Measurements from ENCODE around the gene SGSM2. TPM values are rescaled to one million over a fixed set of nuclear protein-coding genes. Genes with fewer than 3 reads are reported as not detected.

SGSM2 gene
- polyA plus RNA-seq, 2 donors = 51.6 to 149 TPM

DNA sequence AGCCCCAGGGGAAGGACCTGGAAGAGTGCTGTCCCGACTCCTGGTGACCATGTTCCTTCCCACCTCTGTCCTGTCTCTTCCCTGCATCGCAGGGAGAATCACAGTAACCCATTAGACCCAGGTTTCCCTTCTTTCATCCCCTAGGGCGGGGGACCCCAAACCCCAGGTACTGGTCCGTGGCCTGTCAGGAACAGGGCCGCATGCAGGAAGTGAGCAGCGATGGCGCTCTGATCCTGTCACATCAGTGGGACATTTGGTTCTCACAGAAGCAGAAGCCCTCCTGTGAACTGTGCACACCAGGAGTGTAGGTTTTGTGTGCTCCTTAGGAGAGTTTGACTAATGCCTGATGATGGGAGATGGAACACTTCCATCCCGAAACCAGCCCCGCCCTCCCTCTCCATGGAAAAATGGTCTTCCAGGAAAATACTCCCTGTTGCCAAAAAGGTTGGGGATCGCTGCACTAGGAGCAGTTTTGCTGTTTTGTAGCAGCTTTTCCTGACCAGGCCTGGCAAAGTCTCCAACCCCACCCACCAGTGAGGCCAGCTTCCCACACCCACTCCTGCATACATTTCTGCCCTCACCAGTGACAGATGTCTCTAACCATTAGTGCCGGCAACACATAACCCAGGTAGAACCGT is 53.0 kb downstream of the SGSM2 start:
- Histone ChIP-seq H3K4me1 (ENCODE audit: control insufficient read depth in 2 of 2, insufficient read depth in 2 of 2, low read length in 1 of 2) (peaks cover 7 to 29% of the 10 kb centered on the region in 2 donors), H3K4me3 (ENCODE audit: low read depth in 1 of 2, low read length in 2 of 2) (no peak overlapping the region), H3K36me3 (ENCODE audit: control insufficient read depth in 2 of 2, insufficient read depth in 2 of 2, low read length in 1 of 2) (peaks cover 0 to 25% of the 10 kb centered on the region in 2 donors), H3K27me3 (ENCODE audit: control insufficient read depth in 1 of 2, insufficient read depth in 2 of 2, low read length in 2 of 2) (no peaks in the 10 kb centered on the region), H3K9me3 (ENCODE audit: control insufficient read depth in 2 of 2, insufficient read depth in 1 of 2, low read depth in 1 of 2, low read length in 1 of 2) (no peaks in the 10 kb centered on the region), H3K27ac (ENCODE audit: low read depth in 2 of 2, low read length in 1 of 2) (peak overlapping the region; percentile 36 to 84)
- 67% methylated on average over 12 of the region's 12 CpGs for WGBS, 2 donors

DNA sequence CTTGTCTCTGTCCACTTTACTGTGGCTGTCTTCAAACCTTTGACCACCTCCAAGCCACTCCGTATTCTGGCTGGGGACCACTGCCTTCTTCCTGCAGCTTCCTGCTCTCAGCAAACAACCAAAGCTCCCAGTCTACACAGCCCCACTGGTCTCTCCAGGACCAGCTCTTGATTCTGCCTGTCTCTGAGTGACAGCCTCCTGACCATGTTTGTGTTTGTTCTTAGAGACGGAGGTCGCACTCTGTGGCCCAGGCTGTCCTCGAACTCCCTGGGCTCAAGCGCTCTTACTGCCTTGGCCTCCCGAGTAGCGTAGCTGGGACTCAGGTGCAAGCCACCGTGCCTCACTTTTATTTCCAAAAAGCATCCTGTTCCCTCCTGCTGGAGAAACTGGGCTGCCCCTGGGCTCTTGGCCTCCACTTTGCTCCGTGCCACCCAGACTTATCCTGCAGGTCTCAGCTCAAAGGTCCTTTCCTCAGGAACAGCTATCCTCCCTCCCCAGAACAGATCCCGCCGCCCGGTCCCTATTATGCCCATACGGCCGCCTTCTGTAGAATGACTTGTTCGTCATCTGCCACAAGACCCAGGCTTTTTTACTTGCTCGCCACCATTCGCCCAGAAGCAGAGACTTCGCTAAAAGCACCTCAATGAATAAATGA is 54.4 kb downstream of the SGSM2 start:
- no peaks in the 10 kb centered on the region for H3K9me3 ChIP-seq (ENCODE audit: control insufficient read depth in 2 of 2, insufficient read depth in 1 of 2, low read depth in 1 of 2, low read length in 1 of 2)
- H3K4me1 ChIP-seq (ENCODE audit: control insufficient read depth in 2 of 2, insufficient read depth in 2 of 2, low read length in 1 of 2) = peaks cover 13 to 37% of the 10 kb centered on the region in 2 donors
- peaks cover 0 to 14% of the 10 kb centered on the region in 2 donors for H3K36me3 ChIP-seq (ENCODE audit: control insufficient read depth in 2 of 2, insufficient read depth in 2 of 2, low read length in 1 of 2)
- 67 to 69% methylated on average over 18 of the region's 18 CpGs for WGBS, 2 donors
- peak overlapping the region in 1 of 2 donors; percentile 13 for H3K4me3 ChIP-seq (ENCODE audit: low read depth in 1 of 2, low read length in 2 of 2)
- peak overlapping the region; percentile 96 to 97 for H3K27ac ChIP-seq (ENCODE audit: low read depth in 2 of 2, low read length in 1 of 2)
- no peaks in the 10 kb centered on the region for H3K27me3 ChIP-seq (ENCODE audit: control insufficient read depth in 1 of 2, insufficient read depth in 2 of 2, low read length in 2 of 2)

DNA sequence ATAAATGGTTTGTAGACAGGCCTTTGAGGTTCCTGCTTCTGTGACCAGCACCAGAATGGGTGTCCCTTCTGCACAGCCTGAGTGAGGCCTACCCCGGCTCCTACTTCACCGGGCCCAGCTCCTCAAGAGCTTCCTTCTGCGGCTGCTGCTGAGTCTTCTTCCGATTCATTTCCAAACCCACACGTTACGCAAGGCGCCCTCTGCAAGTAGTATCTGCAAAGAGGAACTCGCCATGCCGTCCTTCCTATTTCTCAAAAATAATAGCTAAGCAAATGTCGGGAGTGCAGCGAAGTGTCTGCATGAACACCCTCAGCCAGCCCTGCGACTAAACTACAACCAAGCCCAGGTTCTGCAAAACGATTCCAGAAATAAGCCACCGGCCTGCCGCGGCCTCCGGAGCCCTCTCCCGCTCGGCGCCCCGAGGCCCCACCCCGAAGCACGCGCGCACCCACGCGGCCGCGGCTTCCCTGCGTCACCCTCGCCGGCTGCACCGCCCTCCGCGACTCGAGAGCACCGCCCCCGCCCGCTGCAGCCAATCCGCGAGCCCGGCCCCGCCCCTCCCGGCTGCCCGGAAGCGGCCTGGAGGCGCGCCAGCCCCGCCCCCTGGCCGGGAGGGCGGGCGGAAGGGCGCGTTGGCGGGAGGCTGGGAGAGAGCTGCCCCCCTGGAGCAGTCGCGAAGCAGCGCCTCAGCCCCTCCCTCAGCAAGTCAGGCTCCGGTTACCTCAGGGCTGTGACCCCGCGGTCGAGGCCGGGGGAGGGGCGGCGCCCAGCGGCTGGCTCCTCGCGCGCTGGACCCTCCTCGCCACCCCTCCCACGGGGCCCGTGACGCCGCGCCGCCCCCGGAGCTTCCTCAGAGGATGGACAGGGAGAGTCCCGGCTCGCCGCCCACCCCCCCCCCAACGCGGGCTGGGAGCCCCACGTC is 55.2 kb downstream of the SGSM2 start:
- peak overlapping the region; percentile 96 to 100 for H3K27ac ChIP-seq (ENCODE audit: low read depth in 2 of 2, low read length in 1 of 2)
- WGBS, 2 donors = 1% methylated on average over 57 to 83 of the region's 83 CpGs
- H3K36me3 ChIP-seq (ENCODE audit: control insufficient read depth in 2 of 2, insufficient read depth in 2 of 2, low read length in 1 of 2) = peaks cover 0 to 6% of the 10 kb centered on the region in 2 donors
- no peaks in the 10 kb centered on the region for H3K27me3 ChIP-seq (ENCODE audit: control insufficient read depth in 1 of 2, insufficient read depth in 2 of 2, low read length in 2 of 2)
- H3K4me1 ChIP-seq (ENCODE audit: control insufficient read depth in 2 of 2, insufficient read depth in 2 of 2, low read length in 1 of 2) = peaks cover 19 to 36% of the 10 kb centered on the region in 2 donors
- H3K9me3 ChIP-seq (ENCODE audit: control insufficient read depth in 2 of 2, insufficient read depth in 1 of 2, low read depth in 1 of 2, low read length in 1 of 2) = no peaks in the 10 kb centered on the region
- H3K4me3 ChIP-seq (ENCODE audit: low read depth in 1 of 2, low read length in 2 of 2) = peak overlapping the region; percentile 53 to 54

DNA sequence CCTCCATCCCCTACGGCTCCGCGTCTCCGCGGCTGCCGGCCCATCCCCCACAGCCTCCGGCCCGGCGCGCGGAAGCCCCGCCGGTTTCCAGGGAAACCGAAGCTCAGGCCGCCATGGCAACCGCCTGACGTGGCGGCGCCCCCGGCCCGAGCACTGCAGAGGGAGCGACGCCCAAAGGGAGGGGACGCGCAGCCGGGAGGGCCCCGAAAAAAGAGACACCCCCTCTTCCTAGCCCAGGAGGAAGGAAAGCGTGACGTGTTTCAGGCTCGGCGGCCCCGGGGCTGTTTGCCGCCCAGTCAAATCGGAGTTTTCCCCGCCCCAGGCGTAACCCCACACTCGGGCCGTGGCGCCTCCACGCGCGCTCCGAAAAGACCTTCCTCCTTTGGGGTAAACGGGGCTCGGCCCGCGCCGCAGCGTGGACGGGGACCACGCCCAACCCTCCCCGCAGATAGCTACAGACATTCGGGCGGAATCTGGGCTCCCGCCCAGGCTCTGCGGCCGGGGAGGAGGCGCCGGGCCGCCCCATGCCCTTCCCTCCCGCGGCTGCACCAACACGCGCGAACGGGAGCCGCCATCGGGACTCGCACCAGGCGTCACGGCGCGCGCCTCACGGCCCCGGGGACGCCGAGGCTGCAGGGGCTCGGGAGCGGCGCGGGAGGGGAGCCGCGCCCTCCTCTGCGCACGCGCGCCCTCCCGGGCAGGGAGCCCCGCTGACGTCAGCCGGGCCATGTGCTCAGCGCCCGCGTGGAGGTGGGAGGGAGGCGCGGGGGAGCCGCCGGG is 56.1 kb downstream of the SGSM2 start:
- Histone ChIP-seq H3K4me1 (ENCODE audit: control insufficient read depth in 2 of 2, insufficient read depth in 2 of 2, low read length in 1 of 2) (peaks cover 26 to 44% of the 10 kb centered on the region in 2 donors), H3K27me3 (ENCODE audit: control insufficient read depth in 1 of 2, insufficient read depth in 2 of 2, low read length in 2 of 2) (no peaks in the 10 kb centered on the region), H3K4me3 (ENCODE audit: low read depth in 1 of 2, low read length in 2 of 2) (peak overlapping the region; percentile 53 to 54), H3K9me3 (ENCODE audit: control insufficient read depth in 2 of 2, insufficient read depth in 1 of 2, low read depth in 1 of 2, low read length in 1 of 2) (no peaks in the 10 kb centered on the region), H3K27ac (ENCODE audit: low read depth in 2 of 2, low read length in 1 of 2) (peak overlapping the region; percentile 96 to 100), H3K36me3 (ENCODE audit: control insufficient read depth in 2 of 2, insufficient read depth in 2 of 2, low read length in 1 of 2) (peaks cover 0 to 4% of the 10 kb centered on the region in 2 donors)
- WGBS, 2 donors = 0 to 1% methylated on average over 72 to 99 of the region's 99 CpGs

DNA sequence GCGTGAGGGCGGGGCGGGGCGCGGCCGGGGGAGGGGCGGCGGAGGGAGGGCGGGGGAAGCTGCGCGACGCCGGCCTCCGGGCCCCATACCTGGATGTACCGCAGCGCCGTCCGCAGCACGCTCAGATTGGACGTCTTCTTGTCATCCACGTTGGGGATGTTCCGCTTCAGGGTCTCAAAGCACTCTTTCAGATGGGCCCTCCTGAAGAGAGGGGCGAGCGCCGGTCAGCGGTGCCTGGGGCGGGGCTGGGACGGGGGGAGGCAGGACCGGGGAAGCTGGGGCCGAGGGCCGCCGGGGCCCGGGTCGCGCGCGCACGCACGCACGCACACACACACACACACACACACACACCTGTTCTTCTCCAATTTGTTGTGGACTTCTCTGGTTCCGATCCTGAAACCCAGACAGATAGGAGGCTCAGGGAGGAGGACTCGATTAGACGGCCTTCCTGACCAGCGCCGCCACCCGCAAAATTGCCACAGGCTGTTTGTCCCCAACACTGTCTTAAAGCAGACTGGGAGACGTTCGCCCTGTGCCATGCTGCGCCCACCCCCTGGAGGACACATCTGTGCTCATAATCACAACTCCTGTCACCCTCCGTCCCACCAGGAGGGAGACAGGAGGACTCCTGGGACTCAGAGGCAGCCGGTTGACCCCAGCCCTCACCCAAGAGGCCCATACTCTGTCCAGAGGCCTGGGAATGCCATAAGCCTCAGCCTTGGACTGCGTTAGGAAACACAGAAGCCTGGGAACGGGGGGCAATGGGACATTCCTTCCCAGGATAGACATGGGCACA is 56.9 kb downstream of the SGSM2 start:
- Histone ChIP-seq H3K27me3 (ENCODE audit: control insufficient read depth in 1 of 2, insufficient read depth in 2 of 2, low read length in 2 of 2) (no peaks in the 10 kb centered on the region), H3K4me3 (ENCODE audit: low read depth in 1 of 2, low read length in 2 of 2) (peak overlapping the region; percentile 30 to 53), H3K27ac (ENCODE audit: low read depth in 2 of 2, low read length in 1 of 2) (peak overlapping the region; percentile 96 to 100), H3K9me3 (ENCODE audit: control insufficient read depth in 2 of 2, insufficient read depth in 1 of 2, low read depth in 1 of 2, low read length in 1 of 2) (no peaks in the 10 kb centered on the region), H3K4me1 (ENCODE audit: control insufficient read depth in 2 of 2, insufficient read depth in 2 of 2, low read length in 1 of 2) (peaks cover 28 to 41% of the 10 kb centered on the region in 2 donors), H3K36me3 (ENCODE audit: control insufficient read depth in 2 of 2, insufficient read depth in 2 of 2, low read length in 1 of 2) (no peaks in the 10 kb centered on the region)
- 17 to 28% methylated on average over 38 to 53 of the region's 53 CpGs for WGBS, 2 donors

DNA sequence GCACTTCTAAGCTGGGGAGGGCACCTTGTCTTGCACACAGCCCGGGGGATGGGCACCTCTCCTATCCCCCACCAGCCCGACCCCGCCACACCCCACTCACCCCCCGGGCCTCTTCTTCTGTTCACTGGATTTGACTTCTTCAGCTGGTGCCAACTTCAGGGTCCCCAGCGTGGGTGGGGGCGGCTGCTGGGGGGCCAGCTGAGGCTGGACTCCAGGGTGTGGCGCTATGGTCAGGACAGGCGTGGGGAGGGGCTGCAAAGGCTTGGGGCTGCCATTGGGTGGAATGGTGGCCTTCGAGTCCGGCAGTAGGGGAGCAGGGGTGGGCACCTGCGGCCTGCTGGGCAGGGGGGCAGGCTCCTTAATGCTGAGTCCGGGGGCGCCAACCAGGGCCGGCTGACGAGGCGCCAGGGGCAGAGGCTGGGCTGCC is 57.5 kb downstream of the SGSM2 start:
- WGBS, 2 donors = 79 to 80% methylated on average over 16 of the region's 16 CpGs
- Histone ChIP-seq H3K27ac (ENCODE audit: low read depth in 2 of 2, low read length in 1 of 2) (peak overlapping the region; percentile 96 to 100), H3K4me3 (ENCODE audit: low read depth in 1 of 2, low read length in 2 of 2) (no peak overlapping the region), H3K27me3 (ENCODE audit: control insufficient read depth in 1 of 2, insufficient read depth in 2 of 2, low read length in 2 of 2) (no peaks in the 10 kb centered on the region), H3K4me1 (ENCODE audit: control insufficient read depth in 2 of 2, insufficient read depth in 2 of 2, low read length in 1 of 2) (peaks cover 28 to 41% of the 10 kb centered on the region in 2 donors), H3K36me3 (ENCODE audit: control insufficient read depth in 2 of 2, insufficient read depth in 2 of 2, low read length in 1 of 2) (no peaks in the 10 kb centered on the region), H3K9me3 (ENCODE audit: control insufficient read depth in 2 of 2, insufficient read depth in 1 of 2, low read depth in 1 of 2, low read length in 1 of 2) (no peaks in the 10 kb centered on the region)

DNA sequence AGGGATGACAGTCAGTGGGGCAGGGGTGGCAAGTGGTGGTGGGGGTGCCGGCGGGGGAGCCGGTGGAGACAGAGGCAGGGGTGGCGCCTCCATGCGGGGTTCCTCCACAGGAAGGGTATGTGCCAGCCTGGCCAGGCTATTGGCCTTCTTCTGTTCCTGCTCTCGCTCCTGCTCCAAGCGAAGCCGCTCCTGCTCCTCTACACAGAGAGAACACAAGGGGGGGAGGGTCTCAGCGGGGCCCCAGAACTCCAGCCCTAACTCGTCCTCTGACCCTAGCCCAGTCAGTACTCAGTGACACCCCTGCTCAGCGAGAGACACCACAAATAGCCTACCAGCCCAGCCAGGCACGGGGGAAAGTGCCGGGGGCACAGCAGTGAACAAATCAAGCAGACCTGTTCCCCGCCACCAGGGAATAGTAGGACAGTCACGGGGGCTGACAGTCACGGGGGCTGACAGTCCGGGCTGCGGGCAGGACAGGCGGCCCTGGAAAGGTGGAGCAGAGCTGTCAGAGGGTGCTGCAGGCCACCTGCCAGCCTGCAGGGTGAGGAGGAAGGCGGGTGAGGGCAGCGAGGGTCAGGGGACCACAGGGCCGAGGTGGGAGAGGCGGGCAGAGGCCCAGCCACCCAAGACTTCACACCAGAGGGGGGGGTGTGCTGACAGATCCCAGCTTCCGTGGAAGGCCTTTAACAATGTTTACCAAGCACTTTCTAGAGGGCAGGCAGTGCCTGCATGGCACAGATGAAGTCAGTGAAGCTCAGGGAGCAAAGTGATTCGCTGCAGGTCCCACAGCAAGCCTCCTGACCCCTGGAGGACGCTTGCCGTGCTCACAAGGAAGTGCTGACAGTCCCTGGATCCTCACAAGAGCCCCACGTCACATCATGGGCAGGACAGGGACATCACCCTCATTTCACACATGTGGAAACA is 58.2 kb downstream of the SGSM2 start:
- Histone ChIP-seq H3K9me3 (ENCODE audit: control insufficient read depth in 2 of 2, insufficient read depth in 1 of 2, low read depth in 1 of 2, low read length in 1 of 2) (no peaks in the 10 kb centered on the region), H3K27ac (ENCODE audit: low read depth in 2 of 2, low read length in 1 of 2) (peak overlapping the region; percentile 98 to 100), H3K4me1 (ENCODE audit: control insufficient read depth in 2 of 2, insufficient read depth in 2 of 2, low read length in 1 of 2) (peaks cover 28 to 38% of the 10 kb centered on the region in 2 donors), H3K27me3 (ENCODE audit: control insufficient read depth in 1 of 2, insufficient read depth in 2 of 2, low read length in 2 of 2) (no peaks in the 10 kb centered on the region), H3K4me3 (ENCODE audit: low read depth in 1 of 2, low read length in 2 of 2) (no peak overlapping the region), H3K36me3 (ENCODE audit: control insufficient read depth in 2 of 2, insufficient read depth in 2 of 2, low read length in 1 of 2) (no peaks in the 10 kb centered on the region)
- WGBS, 2 donors = 71 to 74% methylated on average over 28 of the region's 28 CpGs

DNA sequence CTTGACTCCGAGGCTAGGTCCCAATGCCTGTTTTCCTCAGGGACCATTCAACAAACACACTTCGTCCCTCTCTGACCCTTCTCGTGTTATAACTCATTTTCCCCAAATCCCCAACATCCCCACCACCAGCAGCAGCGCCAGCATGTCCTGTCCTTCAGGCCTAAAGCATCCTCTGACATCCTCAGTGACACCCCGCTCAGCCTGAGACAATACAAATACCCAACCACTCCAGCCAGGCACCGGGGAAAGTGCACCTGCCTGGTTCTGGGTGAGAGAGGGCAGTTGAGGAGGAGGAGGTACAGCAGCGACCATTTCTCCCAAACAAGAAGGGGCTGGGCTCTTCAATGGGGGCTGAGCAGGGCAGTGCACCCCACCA is 58.9 kb downstream of the SGSM2 start:
- H3K4me3 ChIP-seq (ENCODE audit: low read depth in 1 of 2, low read length in 2 of 2) = peak overlapping the region; percentile 39 to 42
- 43 to 45% methylated on average over 7 of the region's 7 CpGs for WGBS, 2 donors
- H3K27ac ChIP-seq (ENCODE audit: low read depth in 2 of 2, low read length in 1 of 2) = peak overlapping the region; percentile 98 to 100
- H3K9me3 ChIP-seq (ENCODE audit: control insufficient read depth in 2 of 2, insufficient read depth in 1 of 2, low read depth in 1 of 2, low read length in 1 of 2) = no peaks in the 10 kb centered on the region
- peaks cover 28 to 38% of the 10 kb centered on the region in 2 donors for H3K4me1 ChIP-seq (ENCODE audit: control insufficient read depth in 2 of 2, insufficient read depth in 2 of 2, low read length in 1 of 2)
- no peaks in the 10 kb centered on the region for H3K27me3 ChIP-seq (ENCODE audit: control insufficient read depth in 1 of 2, insufficient read depth in 2 of 2, low read length in 2 of 2)
- no peaks in the 10 kb centered on the region for H3K36me3 ChIP-seq (ENCODE audit: control insufficient read depth in 2 of 2, insufficient read depth in 2 of 2, low read length in 1 of 2)
